Bronchial epithelial cell (primary cell): ENCODE data around the gene CUTC. TPM values are rescaled to one million over a fixed set of nuclear protein-coding genes. Genes with fewer than 3 reads are reported as not detected.
A peak's percentile ranks its signal among the peaks of the same experiment; 100 is the strongest.

Experiments
- DNase-seq: peaks from one replicate; pipeline ENCODE4 v3.0.0-alpha.2; 2010; ENCODE audit warnings: low read depth
- FAIRE-seq: peaks from 2 replicates; lab custom pipeline; 2011; peaks lifted over from hg19 to GRCh38; lab: Jason Lieb, UNC
- H3K27me3 ChIP-seq: 2 replicates; pipeline ENCODE4 v1.5.1; 2011; ENCODE audit warnings: low read length; ENCODE audit not compliant: control insufficient read depth, insufficient read depth
- H3K36me3 ChIP-seq: 2 replicates; pipeline ENCODE4 v1.5.1; 2011; ENCODE audit warnings: low read length; ENCODE audit not compliant: control insufficient read depth, insufficient read depth
- H3K4me3 ChIP-seq: 2 replicates; pipeline ENCODE4 v1.5.1; 2011; ENCODE audit warnings: mild to moderate bottlenecking, low read depth, low read length, control low read depth
- CTCF ChIP-seq: IDR thresholded peaks from 2 replicates; pipeline ENCODE4 v1.5.1; 2011; ENCODE audit warnings: mild to moderate bottlenecking, moderate library complexity, low read length, control low read depth, inconsistent platforms; ENCODE audit not compliant: insufficient read depth, severe bottlenecking
- total RNA-seq: library from RNA; depleted of rRNA; stranded (reverse); fragments of >200 nt; gene quantifications from 2 replicates; pipeline ENCODE4 v1.2.1, GENCODE V29; 2014

Gene CUTC
- total RNA-seq, 1 donor from 2014 or later = 25.0 TPM

- DNase-seq = no peak
- no peak for FAIRE-seq
- Histone ChIP-seq H3K36me3 (peaks cover 7% of the 10 kb centered on the region), H3K4me3 (no peak overlapping the region), H3K27me3 (no peaks in the 10 kb centered on the region)
- TF ChIP-seq CTCF = no peak
Measured at GRCh38 chr10:99758211-99758891, 26.3 kb downstream of the CUTC start.

- no peak for TF ChIP-seq CTCF
- H3K4me3 ChIP-seq = no peak overlapping the region
- peaks cover 7% of the 10 kb centered on the region for H3K36me3 ChIP-seq
- H3K27me3 ChIP-seq = no peaks in the 10 kb centered on the region
- FAIRE-seq (peak; percentile 90), DNase-seq (peak; percentile 75)
Measured at GRCh38 chr10:99760321-99760720, 28.3 kb downstream of the CUTC start.

GRCh38 chr10:99761365-99761764 is 29.3 kb downstream of the CUTC start:
- TF ChIP-seq CTCF = no peak
- no peak for FAIRE-seq
- DNase-seq = no peak
- Histone ChIP-seq H3K27me3 (no peaks in the 10 kb centered on the region), H3K36me3 (peaks cover 2% of the 10 kb centered on the region), H3K4me3 (no peak overlapping the region)

GRCh38 chr10:99765672-99766301 is 33.8 kb downstream of the CUTC start:
- FAIRE-seq (no peak), DNase-seq (no peak)
- no peak for TF ChIP-seq CTCF
- H3K27me3 ChIP-seq = no peaks in the 10 kb centered on the region
- H3K4me3 ChIP-seq = no peak overlapping the region
- no peaks in the 10 kb centered on the region for H3K36me3 ChIP-seq

- Histone ChIP-seq H3K27me3 (no peaks in the 10 kb centered on the region), H3K36me3 (no peaks in the 10 kb centered on the region), H3K4me3 (no peak overlapping the region)
- no peak for DNase-seq
- peak; percentile 13 for FAIRE-seq
- no peak for TF ChIP-seq CTCF
Measured at GRCh38 chr10:99766302-99766681, 34.3 kb downstream of the CUTC start.
